Pons (tissue), 1 donor: Measurements from ENCODE around the gene MFN2.
"Not testable (repeated sequence)": the region's sequence is repeated elsewhere in the genome, so short reads cannot be mapped to it uniquely, and the experiment has no call there.

Experiments
- DNase-seq: peaks from one replicate; pipeline ENCODE4 v3.0.0-alpha.2; 2016; ENCODE audit warnings: low spot score

MFN2 gene

DNA sequence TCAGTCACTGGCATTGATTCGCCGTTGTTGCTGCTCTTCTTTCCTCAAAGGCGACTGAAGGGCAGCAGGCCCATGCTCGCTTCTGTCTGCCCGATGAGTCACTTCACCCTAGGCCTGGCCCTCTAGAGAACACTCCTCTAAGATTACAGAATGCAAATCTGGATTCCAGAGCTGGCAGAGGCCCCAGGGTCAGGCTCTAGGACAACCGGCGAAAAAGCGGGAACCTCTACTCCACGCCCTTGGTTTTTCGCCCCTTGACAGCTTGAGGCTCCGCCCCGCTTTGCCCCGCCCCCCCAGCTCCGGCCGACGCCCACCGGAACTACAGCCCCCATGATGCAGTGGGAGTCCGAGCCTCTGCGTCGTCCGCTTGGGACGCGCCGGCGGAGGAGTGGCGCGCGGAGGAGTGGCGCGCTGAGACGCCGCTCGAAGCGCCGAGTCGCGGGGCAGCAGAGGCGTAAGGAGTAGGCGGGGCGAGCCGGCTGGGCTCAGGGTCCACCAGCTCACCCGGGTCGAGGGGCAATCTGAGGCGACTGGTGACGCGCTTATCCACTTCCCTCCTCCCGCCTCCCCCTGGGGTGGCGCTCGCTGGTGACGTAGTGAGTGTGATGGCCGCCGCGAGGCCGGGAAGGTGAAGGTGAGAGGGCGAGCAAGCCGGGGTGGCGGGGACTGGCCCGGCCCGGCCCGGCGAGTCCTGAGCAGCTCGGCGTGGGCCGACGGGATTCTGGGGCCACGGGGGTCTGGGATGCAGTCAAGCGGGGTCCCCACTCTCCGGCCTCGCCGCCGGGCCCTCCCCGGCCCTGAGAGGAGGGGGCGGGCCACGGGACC lies at the start of gene MFN2:
Gene MFN2 (plus strand): TSS at position 594 of the 825 bp plus-strand sequence. CDS start 8,725 bp downstream, outside the sequence.
- DNase-seq = peak; percentile 94

DNA sequence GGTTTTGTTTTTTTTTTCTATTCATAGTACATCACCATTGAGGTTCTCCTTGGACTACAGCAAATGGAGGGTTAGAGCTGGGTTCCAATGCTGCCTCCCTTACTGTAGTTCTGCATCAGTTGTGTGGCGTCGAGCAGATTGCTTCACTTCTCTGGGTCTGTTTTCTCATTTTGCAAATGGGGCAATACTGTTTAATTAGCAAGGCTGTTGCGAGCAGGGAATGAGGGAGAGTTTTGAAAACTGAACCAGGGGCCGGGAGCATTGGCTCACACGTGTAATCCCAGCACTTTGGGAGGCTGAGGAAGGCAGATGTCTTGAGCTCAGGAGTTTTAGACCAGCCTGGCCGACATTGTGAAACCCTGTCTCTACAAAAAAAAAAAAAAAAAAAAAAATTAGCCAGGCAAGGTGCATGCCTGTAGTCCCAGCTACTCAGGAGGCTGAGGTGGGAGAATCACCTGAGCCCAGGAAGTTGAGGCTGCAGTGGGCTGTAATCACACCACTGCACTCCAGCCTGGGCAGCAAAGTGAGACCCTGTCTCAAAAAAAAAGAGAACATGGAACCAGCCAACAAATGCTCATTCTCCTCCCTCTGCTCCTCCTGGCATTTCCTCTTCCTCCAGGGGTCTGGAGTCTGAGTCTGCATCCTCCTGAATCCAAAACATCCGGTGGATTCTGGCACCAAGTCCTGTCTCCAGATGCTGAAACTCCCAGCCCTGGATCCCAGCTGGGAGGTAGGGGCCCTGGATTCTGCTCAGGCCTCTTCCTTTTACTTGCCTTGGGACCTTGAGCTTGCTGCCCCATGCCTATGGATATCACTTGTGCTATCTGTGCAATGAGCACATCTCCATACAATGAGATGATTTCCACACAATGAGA lies 49.4 kb upstream of the MFN2 start:
- DNase-seq = no peak

- no peak for DNase-seq
Observed at GRCh38 chr1:11931845-11932244, 48.4 kb upstream of the MFN2 start.

GRCh38 chr1:11934302-11935056 lies 45.8 kb upstream of the MFN2 start, which contains the start of gene PLOD1:
Gene PLOD1 (plus strand): TSS chr1:11934717. CDS start chr1:11934780, 63 bp downstream.
- DNase-seq = peak; percentile 79

- DNase-seq = no peak
Observed at GRCh38 chr1:11935057-11935412, 45.2 kb upstream of the MFN2 start.

- not testable (repeated sequence) for DNase-seq
Observed at GRCh38 chr1:11935733-11936132, 44.5 kb upstream of the MFN2 start.

DNA sequence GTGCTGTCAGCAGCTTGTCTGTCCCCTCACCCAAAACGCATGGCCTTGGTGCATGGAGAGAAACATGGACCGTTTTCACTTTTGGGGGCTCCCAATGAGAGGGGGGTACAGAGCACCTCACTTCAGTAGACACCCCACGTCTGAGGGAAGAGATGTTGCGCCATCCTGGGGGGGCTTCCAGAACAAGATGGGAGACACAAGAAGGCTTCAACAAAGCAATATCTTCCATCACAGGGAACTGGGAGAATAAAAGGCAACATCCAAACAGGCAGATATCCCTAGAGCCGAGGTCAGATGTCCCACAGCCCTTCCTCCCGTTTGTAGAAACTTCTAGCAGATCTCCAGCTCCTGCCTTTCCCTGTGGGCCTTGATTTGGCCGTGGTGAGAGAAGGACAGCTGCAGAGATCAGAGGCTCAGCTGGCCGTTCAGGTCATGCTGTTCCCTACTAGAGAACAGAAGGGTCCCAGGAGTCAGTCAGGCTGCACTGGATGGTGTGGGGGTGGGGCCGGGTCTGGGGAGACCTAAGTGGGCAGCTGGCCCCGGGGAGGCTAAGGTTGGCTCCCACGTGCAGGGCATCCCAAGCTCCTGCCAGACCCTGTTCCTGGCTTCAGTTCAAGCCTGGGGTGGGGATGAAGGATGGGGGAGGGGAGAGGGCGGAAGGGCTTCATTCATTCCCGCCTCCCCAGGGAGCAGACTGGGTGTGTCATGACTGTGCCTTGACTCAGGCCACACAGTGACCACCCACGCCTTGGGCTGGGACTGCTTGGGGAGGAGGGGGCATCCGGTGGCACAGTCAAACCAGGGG lies 41.3 kb upstream of the MFN2 start:
- no peak for DNase-seq

DNA sequence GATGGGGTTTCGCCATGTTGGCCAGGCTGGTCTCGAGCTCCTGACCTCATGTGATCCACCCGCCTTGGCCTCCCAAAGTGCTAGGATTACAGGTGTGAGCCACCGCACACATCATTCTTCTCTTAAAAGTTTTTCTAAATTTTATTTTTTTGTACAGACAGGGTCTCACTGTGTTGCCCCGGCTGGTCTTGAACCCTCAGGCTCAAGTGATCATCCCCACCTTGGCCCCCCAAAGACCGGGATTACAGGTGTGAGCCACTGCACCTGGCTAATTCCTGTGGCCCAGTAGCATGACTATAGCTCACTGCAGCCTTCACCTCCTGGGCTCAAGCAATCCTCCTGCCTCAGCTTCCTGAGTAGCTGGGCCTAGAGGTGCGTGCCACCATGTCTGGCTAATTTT lies 40.5 kb upstream of the MFN2 start:
- DNase-seq = not testable (repeated sequence)

GRCh38 chr1:11940260-11940921 lies 39.9 kb upstream of the MFN2 start:
- peak; percentile 88 for DNase-seq

GRCh38 chr1:11942280-11942679 lies 38.0 kb upstream of the MFN2 start:
- DNase-seq = no peak

GRCh38 chr1:11943619-11944018 lies 36.6 kb upstream of the MFN2 start:
- DNase-seq = no peak

- no peak for DNase-seq
Observed at GRCh38 chr1:11944358-11944931, 35.8 kb upstream of the MFN2 start.

DNA sequence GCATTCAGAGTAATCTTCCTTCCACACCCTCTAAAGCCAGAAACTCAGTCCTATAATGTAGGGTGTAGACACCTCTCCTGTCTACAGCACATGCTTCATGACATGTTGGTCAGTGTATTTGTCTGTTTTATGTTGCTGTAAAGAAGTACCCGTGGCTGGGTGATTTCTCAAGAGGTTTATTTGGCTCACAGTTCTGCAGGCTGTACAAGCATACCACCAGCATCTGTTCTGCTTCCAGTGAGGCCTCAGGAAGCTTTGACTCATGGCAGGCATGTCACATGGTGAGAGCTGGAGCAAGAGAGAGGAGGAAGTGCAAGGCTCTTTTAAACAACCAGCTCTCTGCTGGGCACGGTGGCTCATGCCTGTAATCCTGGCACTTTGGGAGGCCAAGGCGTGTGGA lies 33.6 kb upstream of the MFN2 start:
- no peak for DNase-seq

DNA sequence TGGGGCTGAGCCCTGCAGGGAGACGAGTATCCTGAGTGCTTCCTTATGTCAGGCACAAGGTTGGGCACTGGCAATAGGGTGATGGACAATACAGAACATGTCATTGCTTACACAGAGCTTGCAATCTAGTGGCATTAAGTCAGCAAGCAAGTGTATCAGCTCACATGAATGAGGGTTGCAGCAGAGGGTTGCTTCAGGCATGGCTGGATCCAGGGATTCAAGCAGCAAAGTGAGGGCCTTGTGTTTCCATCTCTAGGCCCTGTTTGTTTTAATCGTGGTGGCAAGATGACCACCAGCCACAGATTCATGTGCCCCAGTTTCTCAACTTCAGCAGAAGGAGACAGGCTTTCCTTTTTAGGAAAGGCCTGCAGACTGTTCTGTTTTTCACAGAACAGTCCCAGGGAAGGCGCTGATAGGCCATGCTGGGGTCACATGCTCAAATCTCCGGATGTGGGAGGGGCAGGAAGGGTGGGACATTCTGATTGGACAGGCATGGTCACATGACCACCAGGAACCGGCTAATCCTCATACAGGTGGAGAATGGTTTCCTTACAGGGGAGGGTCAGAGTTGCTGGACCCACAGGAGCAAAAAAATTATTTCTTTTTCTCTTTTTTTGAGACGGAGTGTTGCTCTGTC lies 31.3 kb upstream of the MFN2 start:
- DNase-seq = no peak

GRCh38 chr1:11951901-11952300 lies 28.3 kb upstream of the MFN2 start:
- DNase-seq = peak; percentile 21

- DNase-seq = peak; percentile 67
Observed at GRCh38 chr1:11952455-11953109, 27.7 kb upstream of the MFN2 start.

DNA sequence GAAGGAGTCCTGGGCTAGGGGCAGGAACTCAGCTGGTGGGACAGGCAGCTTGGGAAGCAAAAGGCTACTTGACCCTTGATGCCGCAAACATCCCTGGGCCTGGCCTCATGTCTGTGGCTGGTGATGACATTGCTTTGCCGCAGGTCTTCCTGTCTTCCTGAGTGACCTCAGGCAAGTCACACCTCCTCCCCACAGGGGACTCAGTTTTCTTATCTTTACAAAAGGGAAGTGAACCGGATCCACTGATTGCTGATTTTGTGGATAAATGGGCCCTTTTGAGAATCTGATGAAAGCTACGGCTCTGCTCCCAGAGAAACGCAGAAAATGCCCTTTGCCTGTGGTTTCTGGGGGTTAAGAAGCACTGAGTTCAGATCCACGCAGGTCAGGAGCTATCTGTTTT lies 25.0 kb upstream of the MFN2 start:
- DNase-seq = no peak

- DNase-seq = no peak
Observed at GRCh38 chr1:11957398-11957797, 22.8 kb upstream of the MFN2 start.

GRCh38 chr1:11957897-11958296 lies 22.3 kb upstream of the MFN2 start:
- DNase-seq = no peak
